DOHH2 (cell line): ENCODE data around the gene MAGEF1.

Experiments
- H3F3A ChIP-seq: fragments of 200-600 bp; sonication (generic), shearing (Covaris generic); 2 replicates; pipeline ENCODE4 v1.6.0; 2016; ENCODE audit warnings: antibody characterized with exemption, mild to moderate bottlenecking; ENCODE audit not compliant: control insufficient read depth, insufficient read depth
- H3K27ac ChIP-seq: fragments of 200-600 bp; sonication (generic); 2 replicates; pipeline ENCODE4 v1.5.1; 2014; ENCODE audit warnings: low read depth, mild to moderate bottlenecking, low read length, moderate library complexity
- H3K27me3 ChIP-seq: fragments of 200-600 bp; sonication (generic); 2 replicates; pipeline ENCODE4 v1.6.1; 2014; ENCODE audit warnings: mild to moderate bottlenecking, low read length, mixed read lengths; ENCODE audit not compliant: control insufficient read depth
- H3K36me3 ChIP-seq: fragments of 200-600 bp; sonication (generic); 2 replicates; pipeline ENCODE4 v1.6.1; 2014; ENCODE audit warnings: mild to moderate bottlenecking, low read length, moderate library complexity, mixed read lengths; ENCODE audit not compliant: control insufficient read depth
- H3K4me1 ChIP-seq: fragments of 200-600 bp; sonication (generic); 2 replicates; pipeline ENCODE4 v1.6.1; 2014; ENCODE audit warnings: mild to moderate bottlenecking, low read length, mixed read lengths; ENCODE audit not compliant: control insufficient read depth
- H3K4me2 ChIP-seq: fragments of 200-600 bp; sonication (generic); 2 replicates; pipeline ENCODE4 v1.6.0; 2014; ENCODE audit warnings: mild to moderate bottlenecking, low read length, moderate library complexity
- H3K4me3 ChIP-seq: fragments of 200-600 bp; sonication (generic); 2 replicates; pipeline ENCODE4 v1.5.1; 2014; ENCODE audit warnings: mild to moderate bottlenecking, low read length, mixed read lengths
- H3K79me2 ChIP-seq: fragments of 200-600 bp; sonication (generic); 2 replicates; pipeline ENCODE4 v1.6.1; 2014; ENCODE audit warnings: mild to moderate bottlenecking, low read length, mixed read lengths; ENCODE audit not compliant: control insufficient read depth
- H3K9me2 ChIP-seq: fragments of 200-600 bp; sonication (generic); replicated peaks from 2 replicates; pipeline ENCODE4 v1.6.1; 2014; ENCODE audit warnings: mild to moderate bottlenecking, low read length, mixed read lengths; ENCODE audit not compliant: control insufficient read depth
- H3K9me3 ChIP-seq: fragments of 200-600 bp; sonication (generic); 2 replicates; pipeline ENCODE4 v1.6.1; 2014; ENCODE audit warnings: antibody characterized with exemption, low read length, mixed read lengths; ENCODE audit not compliant: control insufficient read depth, insufficient read depth
- H4K20me1 ChIP-seq: fragments of 200-600 bp; sonication (generic); 2 replicates; pipeline ENCODE4 v1.6.0; 2014; ENCODE audit warnings: low read depth, mild to moderate bottlenecking, antibody characterized with exemption, low read length, moderate library complexity; ENCODE audit not compliant: control insufficient read depth, insufficient read depth
- CTCF ChIP-seq: fragments of 200-600 bp; sonication (generic); IDR thresholded peaks from one replicate; pipeline ENCODE4 v1.5.1; 2014; ENCODE audit warnings: antibody characterized with exemption, mild to moderate bottlenecking, low read depth, low read length; ENCODE audit not compliant: poor library complexity, severe bottlenecking
- EZH2phosphoT487 ChIP-seq: fragments of 200-600 bp; sonication (generic); IDR thresholded peaks from 2 replicates; pipeline ENCODE4 v1.6.1; 2017; ENCODE audit warnings: borderline replicate concordance, mild to moderate bottlenecking, antibody characterized with exemption, low read length, moderate library complexity, mixed read lengths

The MAGEF1 gene

GRCh38 chr3:184718431-184718830 lies 6.6 kb upstream of the MAGEF1 start:
- Histone ChIP-seq H3K9me3 (no peaks in the 10 kb centered on the region), H3K4me1 (no peaks in the 10 kb centered on the region), H3K36me3 (no peaks in the 10 kb centered on the region), H4K20me1 (no peaks in the 10 kb centered on the region), H3K4me3 (no peak overlapping the region), H3K27ac (no peak overlapping the region), H3K79me2 (no peaks in the 10 kb centered on the region), H3F3A (peaks cover 11% of the 10 kb centered on the region), H3K4me2 (no peak overlapping the region), H3K27me3 (peaks cover 11% of the 10 kb centered on the region), H3K9me2 (no peaks in the 10 kb centered on the region)
- TF ChIP-seq CTCF (no peak), EZH2phosphoT487 (no peak)

GRCh38 chr3:184717399-184717983 lies 5.6 kb upstream of the MAGEF1 start:
- TF ChIP-seq CTCF (no peak), EZH2phosphoT487 (no peak)
- peaks cover 2% of the 10 kb centered on the region for H3K4me1 ChIP-seq
- H3K9me2 ChIP-seq, result no peaks in the 10 kb centered on the region
- peaks cover 15% of the 10 kb centered on the region for H3K27me3 ChIP-seq
- no peak overlapping the region for H3K4me2 ChIP-seq
- no peaks in the 10 kb centered on the region for H3K9me3 ChIP-seq
- no peaks in the 10 kb centered on the region for H3K79me2 ChIP-seq
- H3K27ac ChIP-seq, result no peak overlapping the region
- H4K20me1 ChIP-seq, result no peaks in the 10 kb centered on the region
- H3K4me3 ChIP-seq, result no peak overlapping the region
- H3F3A ChIP-seq, result peaks cover 20% of the 10 kb centered on the region
- no peaks in the 10 kb centered on the region for H3K36me3 ChIP-seq

GRCh38 chr3:184716622-184717398 lies 4.9 kb upstream of the MAGEF1 start:
- Histone ChIP-seq H3K27ac (no peak overlapping the region), H3F3A (peaks cover 25% of the 10 kb centered on the region), H3K4me1 (peaks cover 9% of the 10 kb centered on the region), H3K27me3 (peaks cover 20% of the 10 kb centered on the region), H4K20me1 (no peaks in the 10 kb centered on the region), H3K4me3 (no peak overlapping the region), H3K79me2 (no peaks in the 10 kb centered on the region), H3K9me3 (no peaks in the 10 kb centered on the region), H3K36me3 (no peaks in the 10 kb centered on the region), H3K4me2 (no peak overlapping the region), H3K9me2 (no peaks in the 10 kb centered on the region)
- no peak for TF ChIP-seq EZH2phosphoT487
- no peak for TF ChIP-seq CTCF
